ENCODE measurements around the gene SRSF1. TPM values are rescaled to one million over a fixed set of nuclear protein-coding genes. Genes with fewer than 3 reads are reported as not detected.

Gene SRSF1
- total RNA-seq, 4 donors from 2014 or later: 136 to 185 (median 156) TPM

GRCh38 chr17:57994436-57994835 lies 12.6 kb downstream of the SRSF1 start:
- H3K27me3 ChIP-seq: no peaks in the 10 kb centered on the region
- WGBS: 38% methylated on average over 2 of the region's 2 CpGs
- no peak overlapping the region for H3K4me3 ChIP-seq
- no peak for DNase-seq (ENCODE audit: extremely low spot score)
- H3K27ac ChIP-seq (replicated peaks in 1 of 4): peak overlapping the region; percentile 71 to 97 (median 76)
- H3K9me3 ChIP-seq: no peaks in the 10 kb centered on the region
- peaks cover 29 to 44% (median 39%) of the 10 kb centered on the region in 4 donors for H3K4me1 ChIP-seq
- H3K36me3 ChIP-seq: peaks cover 0 to 20% (median 12%) of the 10 kb centered on the region in 4 donors
- intact Hi-C loops (cut with DNase I): loop anchor here (2.0 kb wide), 1 partner anchor 136 kb away; no protein-coding TSS in a partner anchor
- TF ChIP-seq EP300 (IDR thresholded peaks at IDR 0.05): no peak
- no peak for TF ChIP-seq POLR2A (IDR thresholded peaks at IDR 0.05; ENCODE audit: low read depth)
- TF ChIP-seq POLR2AphosphoS5 (IDR thresholded peaks at IDR 0.05): no peak
- TF ChIP-seq CTCF (IDR thresholded peaks at IDR 0.05): no peak

GRCh38 chr17:57993471-57994365 lies 13.3 kb downstream of the SRSF1 start:
- peaks cover 34 to 48% (median 43%) of the 10 kb centered on the region in 4 donors for H3K4me1 ChIP-seq
- intact Hi-C loops (cut with DNase I): loop anchor here (2.0 kb wide), 1 partner anchor 135 kb away; no protein-coding TSS in a partner anchor
- DNase-seq (ENCODE audit: extremely low spot score): no peak
- H3K36me3 ChIP-seq: peaks cover 0 to 15% (median 9%) of the 10 kb centered on the region in 4 donors
- H3K27ac ChIP-seq (replicated peaks in 1 of 4): peak overlapping the region; percentile 71 to 97 (median 76)
- H3K27me3 ChIP-seq: no peaks in the 10 kb centered on the region
- 41% methylated on average over 3 of the region's 3 CpGs for WGBS
- TF ChIP-seq POLR2AphosphoS5 (IDR thresholded peaks at IDR 0.05) (peak in 1 of 2 donors; percentile 17), POLR2A (IDR thresholded peaks at IDR 0.05; ENCODE audit: low read depth) (no peak)
- no peak overlapping the region for H3K4me3 ChIP-seq
- no peaks in the 10 kb centered on the region for H3K9me3 ChIP-seq

DNA sequence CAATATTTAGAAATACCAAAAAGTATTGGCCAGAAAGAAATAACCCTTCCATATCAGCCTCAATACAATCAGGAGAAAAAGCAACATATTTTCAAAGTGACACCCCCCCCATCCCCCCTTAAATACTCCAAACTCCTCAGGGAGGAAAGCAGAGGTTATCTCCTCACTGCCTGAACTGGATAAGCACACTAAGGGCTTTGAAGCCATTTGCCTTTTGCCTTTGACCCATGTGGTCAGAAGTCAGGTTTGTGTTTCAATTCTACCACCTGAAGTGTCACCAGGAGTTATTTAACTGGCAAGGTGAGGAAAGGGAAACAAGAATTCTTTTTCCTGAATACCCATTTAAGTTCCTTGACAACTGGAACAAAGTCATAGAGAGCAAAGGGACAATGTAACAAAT lies 15.5 kb downstream of the SRSF1 start:
- Histone ChIP-seq H3K27ac (replicated peaks in 1 of 4) (peak overlapping the region; percentile 28 to 98 (median 89)), H3K36me3 (no peaks in the 10 kb centered on the region), H3K9me3 (no peaks in the 10 kb centered on the region), H3K4me3 (no peak overlapping the region), H3K27me3 (no peaks in the 10 kb centered on the region), H3K4me1 (peaks cover 35 to 51% (median 47%) of the 10 kb centered on the region in 4 donors)
- DNase-seq (ENCODE audit: extremely low spot score): no peak
- intact Hi-C loops (cut with DNase I): no loop called here
- TF ChIP-seq POLR2AphosphoS5 (IDR thresholded peaks at IDR 0.05) (no peak), CTCF (IDR thresholded peaks at IDR 0.05) (no peak), EP300 (IDR thresholded peaks at IDR 0.05) (no peak), POLR2A (IDR thresholded peaks at IDR 0.05; ENCODE audit: low read depth) (no peak)

DNA sequence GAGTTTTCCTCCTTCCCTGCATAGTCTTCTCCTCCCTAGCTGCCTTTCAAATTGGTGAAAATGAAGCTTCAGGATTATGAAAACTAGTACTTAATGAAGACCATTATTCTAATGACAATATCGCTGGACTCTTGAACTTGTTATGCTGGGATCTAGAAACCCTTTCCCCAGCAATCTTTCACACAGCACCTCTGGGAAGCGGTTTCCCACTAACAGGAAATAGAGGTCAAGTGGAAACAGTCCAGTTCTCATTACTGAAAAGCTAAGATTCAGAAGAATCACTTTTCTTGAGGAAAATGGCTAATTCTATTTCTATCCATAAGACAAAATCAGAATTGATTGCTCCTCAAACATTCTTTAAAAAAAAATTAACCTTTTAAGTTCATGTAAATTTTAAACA lies 17.0 kb downstream of the SRSF1 start:
- H3K9me3 ChIP-seq: no peaks in the 10 kb centered on the region
- H3K27me3 ChIP-seq: no peaks in the 10 kb centered on the region
- peak overlapping the region; percentile 97 to 98 (median 98) for H3K27ac ChIP-seq (replicated peaks in 1 of 4)
- no peak overlapping the region for H3K4me3 ChIP-seq
- DNase-seq (ENCODE audit: extremely low spot score): no peak
- TF ChIP-seq CTCF (IDR thresholded peaks at IDR 0.05) (no peak), POLR2AphosphoS5 (IDR thresholded peaks at IDR 0.05) (no peak), POLR2A (IDR thresholded peaks at IDR 0.05; ENCODE audit: low read depth) (no peak), EP300 (IDR thresholded peaks at IDR 0.05) (no peak)
- H3K36me3 ChIP-seq: no peaks in the 10 kb centered on the region
- intact Hi-C loops (cut with DNase I): no loop called here
- H3K4me1 ChIP-seq: peaks cover 38 to 58% (median 53%) of the 10 kb centered on the region in 4 donors
- 84% methylated on average over 2 of the region's 2 CpGs for WGBS

Measured in esophagus muscularis mucosa (tissue), 4 donors.